GM23338 (cell line): ENCODE data around the gene TMED7. TPM values are rescaled to one million over a fixed set of nuclear protein-coding genes. Genes with fewer than 3 reads are reported as not detected.

Experiments
- ATAC-seq: fragments of 200-7000 bp; cut with Tn5 transposase; 3 replicates; pipeline ENCODE4 v1.9.1; 2020
- DNase-seq: peaks from one replicate; pipeline ENCODE4 v3.0.0-alpha.2; 2015; ENCODE audit warnings: low spot score
- H2AFZ ChIP-seq: fragments of 200-600 bp; sonication (generic); 2 replicates; pipeline ENCODE4 v1.8.0; 2016; ENCODE audit warnings: antibody characterized with exemption, mild to moderate bottlenecking, moderate library complexity
- H3F3A ChIP-seq: fragments of 200-600 bp; sonication (generic); replicated peaks from 2 replicates; pipeline ENCODE4 v1.8.0; 2017; ENCODE audit warnings: antibody characterized with exemption, mixed run types, low read depth
- H3K27ac ChIP-seq: fragments of 200-600 bp; sonication (generic); 2 replicates; pipeline ENCODE4 v1.6.1; 2016; ENCODE audit warnings: low read depth
- H3K27me3 ChIP-seq: fragments of 200-600 bp; sonication (generic); 2 replicates; pipeline ENCODE4 v1.8.0; 2016; ENCODE audit warnings: mild to moderate bottlenecking, mixed run types, moderate library complexity; ENCODE audit not compliant: insufficient read depth
- H3K36me3 ChIP-seq: fragments of 200-600 bp; sonication (generic); 2 replicates; pipeline ENCODE4 v1.8.0; 2016; ENCODE audit warnings: mild to moderate bottlenecking; ENCODE audit not compliant: insufficient read depth
- H3K4me1 ChIP-seq: fragments of 200-600 bp; sonication (generic); 2 replicates; pipeline ENCODE4 v1.8.0; 2016; ENCODE audit warnings: mild to moderate bottlenecking, moderate library complexity; ENCODE audit not compliant: insufficient read depth
- H3K4me2 ChIP-seq: fragments of 200-600 bp; sonication (generic); 2 replicates; pipeline ENCODE4 v1.7.1; 2017; ENCODE audit warnings: mixed run types
- H3K4me3 ChIP-seq: fragments of 200-600 bp; sonication (generic); 2 replicates; pipeline ENCODE4 v1.6.1; 2016; ENCODE audit warnings: mixed run types
- H3K79me2 ChIP-seq: fragments of 200-600 bp; sonication (generic); replicated peaks from 2 replicates; pipeline ENCODE4 v1.8.0; 2017; ENCODE audit warnings: mild to moderate bottlenecking; ENCODE audit not compliant: insufficient read depth
- H3K9me2 ChIP-seq: fragments of 200-600 bp; sonication (generic); 2 replicates; pipeline ENCODE4 v1.8.0; 2017; ENCODE audit not compliant: insufficient read depth
- H4K20me1 ChIP-seq: fragments of 200-600 bp; sonication (generic); replicated peaks from 2 replicates; pipeline ENCODE4 v1.8.0; 2017; ENCODE audit warnings: mild to moderate bottlenecking; ENCODE audit not compliant: insufficient read depth
- H3K27ac Mint-ChIP-seq: 2 replicates; pipeline ENCODE4 v1.8.0; 2020; ENCODE audit warnings: inconsistent platforms, mild to moderate bottlenecking, moderate library complexity, mixed read lengths
- H3K27me3 Mint-ChIP-seq: 3 replicates; pipeline ENCODE4 v1.8.0; 2022; ENCODE audit warnings: low read depth, mild to moderate bottlenecking, moderate library complexity, mixed read lengths, inconsistent platforms; ENCODE audit not compliant: insufficient read depth, poor library complexity
- H3K36me3 Mint-ChIP-seq: 3 replicates; pipeline ENCODE4 v1.8.0; 2021; ENCODE audit warnings: low read depth, mild to moderate bottlenecking, inconsistent platforms, moderate library complexity, mixed read lengths
- H3K4me1 Mint-ChIP-seq: 3 replicates; pipeline ENCODE4 v1.8.0; 2020; ENCODE audit warnings: mild to moderate bottlenecking, inconsistent platforms, mixed read lengths
- H3K4me3 Mint-ChIP-seq: 3 replicates; pipeline ENCODE4 v1.8.0; 2021; ENCODE audit warnings: moderate library complexity, mild to moderate bottlenecking, inconsistent platforms, mixed read lengths
- H3K9me3 Mint-ChIP-seq: 3 replicates; pipeline ENCODE4 v1.8.0; 2020; ENCODE audit warnings: moderate library complexity, mild to moderate bottlenecking, inconsistent platforms, mixed read lengths
- CREB1 ChIP-seq: fragments of 250-450 bp; sonication (Bioruptor Pico); IDR thresholded peaks from 2 replicates; pipeline ENCODE4 v1.5.0; 2020; ENCODE audit warnings: low read depth, mild to moderate bottlenecking, moderate library complexity
- ETS1 ChIP-seq: IDR thresholded peaks from 2 replicates; pipeline ENCODE4 v1.6.1; 2016; ENCODE audit warnings: antibody characterized with exemption
- NANOG ChIP-seq: IDR thresholded peaks from 2 replicates; pipeline ENCODE4 v1.6.1; 2016; ENCODE audit warnings: antibody characterized with exemption, borderline replicate concordance
- REST ChIP-seq: IDR thresholded peaks from one replicate; pipeline ENCODE4 v1.6.1; 2018; ENCODE audit warnings: antibody characterized with exemption; ENCODE audit not compliant: unreplicated experiment
- STAT1 ChIP-seq: IDR thresholded peaks from one replicate; pipeline ENCODE4 v1.6.1; 2016; ENCODE audit warnings: antibody characterized with exemption; ENCODE audit not compliant: unreplicated experiment
- ZNF114 ChIP-seq: fragments of 250-450 bp; sonication (Bioruptor Pico); IDR thresholded peaks from 2 replicates; pipeline ENCODE4 v1.5.0; 2020; ENCODE audit warnings: mild to moderate bottlenecking, moderate library complexity
- ZNF331 ChIP-seq: fragments of 250-450 bp; sonication (Bioruptor Pico); IDR thresholded peaks from 2 replicates; pipeline ENCODE4 v1.5.0; 2020; ENCODE audit warnings: low read depth, mild to moderate bottlenecking, moderate library complexity
- ZNF462 ChIP-seq: fragments of 250-450 bp; sonication (Bioruptor Pico); IDR thresholded peaks from 2 replicates; pipeline ENCODE4 v1.5.0; 2020; ENCODE audit warnings: mild to moderate bottlenecking, moderate library complexity
- polyA plus RNA-seq: library from polyadenylated mRNA; unstranded; fragments of >200 nt; fragmentation: Nextera tagmentation; extraction: Ambion mirVana; gene quantifications from 2 replicates; pipeline ENCODE4 v1.2.1, GENCODE V29; 2016
- total RNA-seq: library from RNA; depleted of rRNA; stranded (reverse); fragments of >200 nt; shearing (Covaris generic); gene quantifications from 2 replicates; pipeline ENCODE4 v1.2.3, GENCODE V29; 2014
- TF ChIP-seq, protein P1 (sequence below), 2 experiments: fragments of 200-600 bp in 1 of 2; sonication (generic) in 1 of 2; conservative IDR thresholded peaks; 2 replicates each; pipeline versions ENCODE4 v1.5.1 to v1.6.1; 2016 to 2017; ENCODE audit warnings: antibody characterized with exemption in 2 of 2, low read depth in 2 of 2, mild to moderate bottlenecking in 2 of 2, moderate library complexity in 1 of 2

The TMED7 gene
- total and polyA plus RNA-seq, 2 experiments from 2014 or later: 30.2 to 158 TPM

DNA sequence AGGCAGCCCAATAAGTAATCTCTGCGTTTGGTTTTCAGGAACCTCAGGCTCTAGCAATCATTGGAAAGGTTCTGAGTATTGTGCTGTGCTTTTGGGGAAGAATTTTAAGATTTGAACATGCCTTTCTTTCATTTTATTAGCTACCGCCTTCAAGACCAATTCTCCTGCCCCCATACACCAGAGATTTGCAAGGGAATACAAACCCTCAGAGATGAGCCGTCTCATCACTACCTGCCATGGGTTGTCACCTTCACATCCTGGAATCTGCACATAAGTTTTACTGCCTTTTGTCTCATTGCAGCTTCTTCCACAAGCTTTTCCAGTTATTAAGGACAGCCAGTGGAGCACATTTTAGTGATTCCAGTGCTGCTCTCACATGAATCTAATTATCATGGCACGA is 11.7 kb upstream of the TMED7 start:
- Histone ChIP-seq H3K27me3 (no peaks in the 10 kb centered on the region), H3K4me2 (no peak overlapping the region), H4K20me1 (no peaks in the 10 kb centered on the region), H3K9me2 (no peaks in the 10 kb centered on the region), H3K79me2 (peaks cover 12% of the 10 kb centered on the region; the same call in 1 of the 2 replicates), H2AFZ (peak overlapping the region; percentile 30; the same call in 1 of the 2 replicates), H3K27ac (no peak overlapping the region), H3K4me1 (peaks cover 35% of the 10 kb centered on the region), H3F3A (no peaks in the 10 kb centered on the region), H3K36me3 (no peaks in the 10 kb centered on the region), H3K4me3 (no peak overlapping the region)
- Mint-ChIP-seq H3K27me3 (peaks cover 3% of the 10 kb centered on the region), H3K27ac (no peak overlapping the region), H3K36me3 (no peaks in the 10 kb centered on the region), H3K9me3 (no peaks in the 10 kb centered on the region), H3K4me3 (no peak overlapping the region), H3K4me1 (peaks cover 53% of the 10 kb centered on the region)
- DNase-seq (no peak), ATAC-seq (no peak)
- TF ChIP-seq STAT1: no peak

DNA sequence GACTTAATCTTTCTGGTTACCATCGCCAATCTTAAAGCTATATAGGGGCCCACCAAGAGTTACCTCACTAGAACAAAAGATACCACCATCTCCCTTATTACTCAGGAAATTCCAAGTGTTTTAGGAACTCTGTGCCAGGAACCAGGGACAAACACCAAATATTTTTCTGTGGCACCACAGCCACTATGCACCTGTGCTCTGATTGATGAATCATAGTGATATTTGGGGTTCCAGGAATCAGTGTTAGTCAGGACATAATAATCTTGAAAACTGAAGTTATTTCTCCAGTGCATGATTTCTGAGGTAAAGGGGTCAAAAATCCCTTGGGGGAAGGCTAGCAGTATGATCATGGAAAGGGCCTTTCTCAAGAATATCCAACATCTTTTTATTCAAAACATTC is 10.2 kb upstream of the TMED7 start:
- Histone ChIP-seq H3K4me1 (peaks cover 42% of the 10 kb centered on the region), H3K36me3 (no peaks in the 10 kb centered on the region), H2AFZ (peak overlapping the region; percentile 94; the same call in 1 of the 2 replicates), H3K9me2 (no peaks in the 10 kb centered on the region), H3K79me2 (peaks cover 12% of the 10 kb centered on the region; the same call in 1 of the 2 replicates), H3K4me3 (no peak overlapping the region), H3F3A (no peaks in the 10 kb centered on the region), H3K4me2 (peak overlapping the region; percentile 53; the same call in 1 of the 2 replicates), H3K27ac (no peak overlapping the region), H4K20me1 (no peaks in the 10 kb centered on the region), H3K27me3 (no peaks in the 10 kb centered on the region)
- Mint-ChIP-seq H3K9me3 (no peaks in the 10 kb centered on the region; the same call in 2 of the 3 replicates), H3K27ac (no peak overlapping the region), H3K36me3 (no peaks in the 10 kb centered on the region), H3K27me3 (peaks cover 3% of the 10 kb centered on the region), H3K4me1 (peaks cover 57% of the 10 kb centered on the region), H3K4me3 (no peak overlapping the region)
- ATAC-seq (no peak), DNase-seq (no peak)
- TF ChIP-seq CREB1 (CRISPR knock-in tag) (no peak), ZNF331 (CRISPR knock-in tag) (no peak), REST (no peak), ZNF462 (CRISPR knock-in tag) (no peak), ZNF114 (CRISPR knock-in tag) (no peak), ETS1 (no peak), NANOG (no peak), STAT1 (no peak)
- TF ChIP-seq, protein P1, sequence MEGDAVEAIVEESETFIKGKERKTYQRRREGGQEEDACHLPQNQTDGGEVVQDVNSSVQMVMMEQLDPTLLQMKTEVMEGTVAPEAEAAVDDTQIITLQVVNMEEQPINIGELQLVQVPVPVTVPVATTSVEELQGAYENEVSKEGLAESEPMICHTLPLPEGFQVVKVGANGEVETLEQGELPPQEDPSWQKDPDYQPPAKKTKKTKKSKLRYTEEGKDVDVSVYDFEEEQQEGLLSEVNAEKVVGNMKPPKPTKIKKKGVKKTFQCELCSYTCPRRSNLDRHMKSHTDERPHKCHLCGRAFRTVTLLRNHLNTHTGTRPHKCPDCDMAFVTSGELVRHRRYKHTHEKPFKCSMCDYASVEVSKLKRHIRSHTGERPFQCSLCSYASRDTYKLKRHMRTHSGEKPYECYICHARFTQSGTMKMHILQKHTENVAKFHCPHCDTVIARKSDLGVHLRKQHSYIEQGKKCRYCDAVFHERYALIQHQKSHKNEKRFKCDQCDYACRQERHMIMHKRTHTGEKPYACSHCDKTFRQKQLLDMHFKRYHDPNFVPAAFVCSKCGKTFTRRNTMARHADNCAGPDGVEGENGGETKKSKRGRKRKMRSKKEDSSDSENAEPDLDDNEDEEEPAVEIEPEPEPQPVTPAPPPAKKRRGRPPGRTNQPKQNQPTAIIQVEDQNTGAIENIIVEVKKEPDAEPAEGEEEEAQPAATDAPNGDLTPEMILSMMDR (conservative IDR thresholded peaks at IDR 0.05; ENCODE audit: low read depth in 2 of 2): no peak
